Amniotic stem cell (primary cell): Measurements from ENCODE around the gene PPARD.

Experiments
- DNase-seq: peaks from one replicate; lab custom pipeline; 2025; lab: John Stamatoyannopoulos, UW

Gene PPARD

GRCh38 chr6:35469751-35470662 is 127.6 kb downstream of the PPARD start:
- DNase-seq, result no peak

GRCh38 chr6:35470663-35471120 is 128.3 kb downstream of the PPARD start:
- no peak for DNase-seq

- DNase-seq, result no peak
Measured at GRCh38 chr6:35471836-35472345, 129.5 kb downstream of the PPARD start.

GRCh38 chr6:35473075-35473849 is 130.9 kb downstream of the PPARD start:
- DNase-seq, result no peak

- DNase-seq, result no peak
Measured at GRCh38 chr6:35473850-35474130, 131.4 kb downstream of the PPARD start.

- DNase-seq, result no peak
Measured at GRCh38 chr6:35474131-35474941, 132.0 kb downstream of the PPARD start.

- no peak for DNase-seq
Measured at GRCh38 chr6:35474942-35475570, 132.7 kb downstream of the PPARD start.

GRCh38 chr6:35475573-35475972 is 133.2 kb downstream of the PPARD start:
- no peak for DNase-seq

GRCh38 chr6:35476004-35476403 is 133.6 kb downstream of the PPARD start:
- DNase-seq, result no peak

- DNase-seq, result no peak
Measured at GRCh38 chr6:35477028-35477427, 134.7 kb downstream of the PPARD start.
